HCT116 (cell line): Measurements from ENCODE around the gene BORCS8. TPM values are rescaled to one million over a fixed set of nuclear protein-coding genes. Genes with fewer than 3 reads are reported as not detected.

Experiments used
- ATAC-seq: fragments of 200-7000 bp; cut with Tn5 transposase; 2 replicates; pipeline ENCODE4 v1.9.1; 2020; ENCODE audit warnings: mild to moderate bottlenecking, moderate library complexity
- BruUV-seq: library from RNA; stranded (reverse); fragments of 400-500 nt; replicated peaks from 2 replicates; lab custom pipeline; 2021; lab: Mats Ljungman, UMichigan
- CTCF ChIA-PET: fragments of 300-600 bp; sonication (Branson Sonifier 250); formaldehyde crosslinking; loops from one replicate; lab custom pipeline; 2021; ENCODE audit warnings: antibody characterized with exemption; lab: Charles Lee
- POLR2A ChIA-PET: fragments of 300-600, 350-600 bp; sonication (Branson Sonifier 250); formaldehyde crosslinking; loops from one replicate; lab custom pipeline; 2021; ENCODE audit warnings: antibody characterized with exemption; lab: Charles Lee
- RAD21 ChIA-PET, 2 experiments: fragments of 300-600 bp; sonication (Branson Sonifier 250); formaldehyde crosslinking; loops; one replicate each; lab custom pipeline; 2023; ENCODE audit warnings: low total read pairs in 2 of 2; ENCODE audit not compliant: uncharacterized antibody in 2 of 2, unreplicated experiment in 2 of 2, low non-redundant PET in 1 of 2; lab: Charles Lee
- DNase-seq: peaks from one replicate; pipeline ENCODE4 v3.0.0-alpha.2; 2010; ENCODE audit warnings: low read depth, low spot score
- H2AFZ ChIP-seq: fragments of 200-600 bp; shearing (Covaris generic), sonication (generic); 2 replicates; pipeline ENCODE4 v1.6.1; 2017; ENCODE audit warnings: low read depth, mixed run types, mixed read lengths, antibody characterized with exemption, low read length; ENCODE audit not compliant: poor library complexity, severe bottlenecking
- H3K27ac ChIP-seq: 2 replicates; pipeline ENCODE4 v1.5.1; 2012; ENCODE audit warnings: low read depth, low read length
- H3K27me3 ChIP-seq: fragments of 200-600 bp; sonication (generic); 2 replicates; pipeline ENCODE4 v1.6.1; 2016; ENCODE audit warnings: mixed run types, low read length, mixed read lengths; ENCODE audit not compliant: insufficient read depth
- H3K36me3 ChIP-seq, 2 experiments: fragments of 200-500 bp in 1 of 2; fragments of 200-600 bp in 1 of 2; sonication (Bioruptor generic) in 1 of 2; sonication (generic) in 1 of 2; 2 replicates each; pipeline versions ENCODE4 v1.5.1 to v1.6.1; 2014 to 2016; ENCODE audit warnings: low read length in 2 of 2, inconsistent platforms in 1 of 2, mixed read lengths in 1 of 2, mixed run types in 1 of 2; ENCODE audit not compliant: insufficient read depth in 2 of 2, control insufficient read depth in 1 of 2
- H3K4me1 ChIP-seq, 2 experiments: fragments of 200-600 bp in 1 of 2; sonication (generic) in 1 of 2; 2 replicates each; pipeline versions ENCODE4 v1.5.1 to v1.6.1; 2012 to 2017; ENCODE audit warnings: low read length in 2 of 2, inconsistent platforms in 1 of 2, mild to moderate bottlenecking in 1 of 2, mixed read lengths in 1 of 2, mixed run types in 1 of 2, moderate library complexity in 1 of 2; ENCODE audit not compliant: insufficient read depth in 2 of 2, control insufficient read depth in 1 of 2
- H3K4me2 ChIP-seq: fragments of 200-600 bp; sonication (generic); 2 replicates; pipeline ENCODE4 v1.6.1; 2017; ENCODE audit warnings: mixed run types, low read length, mixed read lengths
- H3K4me3 ChIP-seq, 2 experiments: fragments of 200-600 bp in 1 of 2; sonication (generic) in 1 of 2; replicated peaks in 1 of 2; 2 replicates each; pipeline ENCODE4 v1.5.1; 2011 to 2016; ENCODE audit warnings: low read length in 2 of 2, control low read depth in 1 of 2, low read depth in 1 of 2, mild to moderate bottlenecking in 1 of 2, mixed read lengths in 1 of 2, mixed run types in 1 of 2
- H3K79me2 ChIP-seq: fragments of 200-600 bp; sonication (generic); 2 replicates; pipeline ENCODE4 v1.6.1; 2017; ENCODE audit warnings: mild to moderate bottlenecking, mixed run types, low read length, moderate library complexity, mixed read lengths; ENCODE audit not compliant: insufficient read depth
- H3K9ac ChIP-seq: fragments of 200-600 bp; sonication (generic); 2 replicates; pipeline ENCODE4 v1.6.1; 2016; ENCODE audit warnings: low read length, mixed read lengths
- H3K9me2 ChIP-seq: fragments of 200-600 bp; sonication (generic), shearing (Covaris generic); 2 replicates; pipeline ENCODE4 v1.6.1; 2017; ENCODE audit warnings: mixed run types, mild to moderate bottlenecking, moderate library complexity; ENCODE audit not compliant: insufficient read depth
- H3K9me3 ChIP-seq, 2 experiments: fragments of 200-500 bp in 1 of 2; fragments of 200-600 bp in 1 of 2; sonication (Bioruptor generic) in 1 of 2; sonication (generic) in 1 of 2; 2 replicates each; pipeline ENCODE4 v1.6.1; 2014 to 2017; ENCODE audit warnings: low read length in 2 of 2, mixed read lengths in 2 of 2, inconsistent platforms in 1 of 2, low read depth in 1 of 2, mild to moderate bottlenecking in 1 of 2, mixed run types in 1 of 2, moderate library complexity in 1 of 2; ENCODE audit not compliant: control insufficient read depth in 1 of 2, insufficient read depth in 1 of 2
- H4K20me1 ChIP-seq: fragments of 200-600 bp; sonication (generic), shearing (Covaris generic); 2 replicates; pipeline ENCODE4 v1.6.1; 2017; ENCODE audit warnings: mixed run types, mild to moderate bottlenecking, moderate library complexity; ENCODE audit not compliant: insufficient read depth
- CBX3 ChIP-seq: IDR thresholded peaks from 2 replicates; pipeline ENCODE4 v1.6.1; 2012; ENCODE audit warnings: low read depth
- CEBPB ChIP-seq: IDR thresholded peaks from 2 replicates; pipeline ENCODE4 v1.6.1; 2012; ENCODE audit warnings: low read depth
- CTCF ChIP-seq, 3 experiments: fragments of 200-600 bp in 1 of 3; sonication (generic) in 1 of 3; IDR thresholded peaks in 2 of 3; conservative IDR thresholded peaks in 1 of 3; 2 replicates each; pipeline ENCODE4 v1.5.1; 2012 to 2017; ENCODE audit warnings: low read depth in 2 of 3, low read length in 2 of 3, antibody characterized with exemption in 1 of 3, borderline replicate concordance in 1 of 3, control low read depth in 1 of 3, mild to moderate bottlenecking in 1 of 3, mixed read lengths in 1 of 3, mixed run types in 1 of 3, moderate library complexity in 1 of 3; ENCODE audit not compliant: insufficient read depth in 1 of 3
- EZH2 ChIP-seq: fragments of 200-600 bp; sonication (generic); IDR thresholded peaks from 2 replicates; pipeline ENCODE4 v1.6.1; 2017; ENCODE audit warnings: antibody characterized with exemption, mixed run types
- FOSL1 ChIP-seq: IDR thresholded peaks from 2 replicates; pipeline ENCODE4 v1.6.1; 2012; ENCODE audit warnings: low read depth
- JUND ChIP-seq: IDR thresholded peaks from 2 replicates; pipeline ENCODE4 v1.6.1; 2012
- POLR2AphosphoS5 ChIP-seq: IDR thresholded peaks from 2 replicates; pipeline ENCODE4 v1.6.1; 2011; ENCODE audit warnings: mild to moderate bottlenecking, low read depth, low read length, moderate library complexity
- RAD21 ChIP-seq: IDR thresholded peaks from 2 replicates; pipeline ENCODE4 v1.6.1; 2012; ENCODE audit warnings: low read depth, mild to moderate bottlenecking
- SIN3A ChIP-seq: IDR thresholded peaks from 2 replicates; pipeline ENCODE4 v1.6.1; 2012; ENCODE audit warnings: low read depth
- SP1 ChIP-seq: IDR thresholded peaks from 2 replicates; pipeline ENCODE4 v1.6.1; 2012; ENCODE audit warnings: low read depth
- SRF ChIP-seq: IDR thresholded peaks from 2 replicates; pipeline ENCODE4 v1.6.1; 2012; ENCODE audit warnings: low read depth
- TCF7L2 ChIP-seq: IDR thresholded peaks from 2 replicates; pipeline ENCODE4 v1.7.0; 2011; ENCODE audit warnings: borderline replicate concordance, inconsistent platforms; ENCODE audit not compliant: insufficient read depth, insufficient read length; ENCODE audit errors: extremely low read depth
- YY1 ChIP-seq: IDR thresholded peaks from 2 replicates; pipeline ENCODE4 v1.6.1; 2011; ENCODE audit warnings: low read length, low read depth, moderate library complexity, mild to moderate bottlenecking; ENCODE audit not compliant: insufficient replicate concordance; ENCODE audit errors: extremely low read depth
- ZBTB33 ChIP-seq: IDR thresholded peaks from 2 replicates; pipeline ENCODE4 v1.6.1; 2011; ENCODE audit warnings: mild to moderate bottlenecking, low read length, moderate library complexity; ENCODE audit not compliant: insufficient replicate concordance; ENCODE audit errors: extremely low read depth
- ZFX ChIP-seq: fragments of 450-650 bp; IDR thresholded peaks from 2 replicates; pipeline ENCODE4 v1.6.1; 2017
- ZNF274 ChIP-seq: fragments of 200-500 bp; sonication (Bioruptor generic); IDR thresholded peaks from 2 replicates; pipeline ENCODE4 v1.6.1; 2014; ENCODE audit warnings: mild to moderate bottlenecking, low read depth, low read length, inconsistent platforms
- intact Hi-C: fragments of 100-400 bp; cut with micrococcal nuclease; formaldehyde crosslinking; loops from 2 replicates; pipeline ENCODE4 v1.10.0; 2022
- total RNA-seq: library from RNA; stranded (reverse); gene quantifications from one replicate; pipeline ENCODE4 v1.2.1, GENCODE V29; 2021; ENCODE audit not compliant: unreplicated experiment
- TF ChIP-seq, protein P1 (sequence below): IDR thresholded peaks from 2 replicates; pipeline ENCODE4 v1.6.1; 2012
- TF ChIP-seq, protein P2 (sequence below): IDR thresholded peaks from 2 replicates; pipeline ENCODE4 v1.6.1; 2012; ENCODE audit warnings: low read depth

Gene BORCS8
- total RNA-seq, 1 experiment from 2014 or later: 17.1 TPM

DNA sequence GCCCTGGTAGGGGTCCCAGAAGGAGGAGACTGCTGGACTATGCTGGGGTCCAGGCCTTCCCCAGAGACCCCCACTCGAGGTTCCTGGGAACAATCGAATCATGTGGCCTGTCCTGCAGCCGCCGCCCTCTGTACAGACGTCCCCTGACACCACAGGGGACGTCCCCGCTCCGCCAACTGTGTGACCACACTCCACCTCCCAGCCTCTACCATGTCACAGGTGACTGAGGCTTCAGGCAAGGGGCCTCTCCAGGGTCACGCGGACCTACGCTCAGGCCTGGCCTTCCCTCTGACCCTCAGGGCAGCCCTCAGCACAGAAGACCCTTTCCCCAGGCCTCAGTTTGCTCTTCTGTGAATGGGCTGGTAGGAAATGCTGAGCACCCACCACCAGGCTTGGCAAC, 40.5 kb downstream of the BORCS8 start (continued):
- TF ChIP-seq ZBTB33 (no peak), ZFX (no peak), SIN3A (no peak), ZNF274 (no peak), POLR2AphosphoS5 (no peak), RAD21 (no peak), EZH2 (no peak)
- TF ChIP-seq, all 23 proteins: peak for 0

GRCh38 chr19:19149435-19149834, 42.5 kb downstream of the BORCS8 start:
- no peak for DNase-seq
- H2AFZ ChIP-seq: no peak overlapping the region
- H3K4me3 ChIP-seq: no peak overlapping the region
- POLR2A ChIA-PET: no interaction called here
- H4K20me1 ChIP-seq: no peaks in the 10 kb centered on the region
- no peak overlapping the region for H3K27ac ChIP-seq
- H3K9me2 ChIP-seq: no peaks in the 10 kb centered on the region
- H3K9me3 ChIP-seq: no peaks in the 10 kb centered on the region
- intact Hi-C loops: loop anchor here (5.0 kb wide), 1 partner anchor 343 kb away; no protein-coding TSS in a partner anchor
- ATAC-seq: no peak
- H3K79me2 ChIP-seq: no peaks in the 10 kb centered on the region
- RAD21 ChIA-PET: no interaction called here
- CTCF ChIA-PET: interaction anchor here (1.2 kb wide), 1 partner anchor 25 kb away, joined by 3 read pairs; no protein-coding TSS in a partner anchor
- no peak overlapping the region for H3K4me2 ChIP-seq
- H3K4me1 ChIP-seq: no peaks in the 10 kb centered on the region
- no peaks in the 10 kb centered on the region for H3K27me3 ChIP-seq
- no peaks in the 10 kb centered on the region; a peak in 2 of 4 replicates for H3K36me3 ChIP-seq
- BruUV-seq: no TSS peak
- H3K9ac ChIP-seq: no peak overlapping the region
- TF ChIP-seq ZFX: no peak
- TF ChIP-seq SRF: no peak
- no peak for TF ChIP-seq FOSL1
- TF ChIP-seq, protein P1, sequence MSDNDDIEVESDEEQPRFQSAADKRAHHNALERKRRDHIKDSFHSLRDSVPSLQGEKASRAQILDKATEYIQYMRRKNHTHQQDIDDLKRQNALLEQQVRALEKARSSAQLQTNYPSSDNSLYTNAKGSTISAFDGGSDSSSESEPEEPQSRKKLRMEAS: no peak
- no peak for TF ChIP-seq YY1
- no peak for TF ChIP-seq CBX3
- no peak for TF ChIP-seq TCF7L2
- no peak for TF ChIP-seq SIN3A
- no peak for TF ChIP-seq POLR2AphosphoS5
- TF ChIP-seq SP1: no peak
- TF ChIP-seq, protein P2, sequence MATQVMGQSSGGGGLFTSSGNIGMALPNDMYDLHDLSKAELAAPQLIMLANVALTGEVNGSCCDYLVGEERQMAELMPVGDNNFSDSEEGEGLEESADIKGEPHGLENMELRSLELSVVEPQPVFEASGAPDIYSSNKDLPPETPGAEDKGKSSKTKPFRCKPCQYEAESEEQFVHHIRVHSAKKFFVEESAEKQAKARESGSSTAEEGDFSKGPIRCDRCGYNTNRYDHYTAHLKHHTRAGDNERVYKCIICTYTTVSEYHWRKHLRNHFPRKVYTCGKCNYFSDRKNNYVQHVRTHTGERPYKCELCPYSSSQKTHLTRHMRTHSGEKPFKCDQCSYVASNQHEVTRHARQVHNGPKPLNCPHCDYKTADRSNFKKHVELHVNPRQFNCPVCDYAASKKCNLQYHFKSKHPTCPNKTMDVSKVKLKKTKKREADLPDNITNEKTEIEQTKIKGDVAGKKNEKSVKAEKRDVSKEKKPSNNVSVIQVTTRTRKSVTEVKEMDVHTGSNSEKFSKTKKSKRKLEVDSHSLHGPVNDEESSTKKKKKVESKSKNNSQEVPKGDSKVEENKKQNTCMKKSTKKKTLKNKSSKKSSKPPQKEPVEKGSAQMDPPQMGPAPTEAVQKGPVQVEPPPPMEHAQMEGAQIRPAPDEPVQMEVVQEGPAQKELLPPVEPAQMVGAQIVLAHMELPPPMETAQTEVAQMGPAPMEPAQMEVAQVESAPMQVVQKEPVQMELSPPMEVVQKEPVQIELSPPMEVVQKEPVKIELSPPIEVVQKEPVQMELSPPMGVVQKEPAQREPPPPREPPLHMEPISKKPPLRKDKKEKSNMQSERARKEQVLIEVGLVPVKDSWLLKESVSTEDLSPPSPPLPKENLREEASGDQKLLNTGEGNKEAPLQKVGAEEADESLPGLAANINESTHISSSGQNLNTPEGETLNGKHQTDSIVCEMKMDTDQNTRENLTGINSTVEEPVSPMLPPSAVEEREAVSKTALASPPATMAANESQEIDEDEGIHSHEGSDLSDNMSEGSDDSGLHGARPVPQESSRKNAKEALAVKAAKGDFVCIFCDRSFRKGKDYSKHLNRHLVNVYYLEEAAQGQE: no peak
- no peak for TF ChIP-seq CTCF (IDR thresholded peaks at IDR 0.05 in 2 of 3, conservative IDR thresholded peaks at IDR 0.05 in 1 of 3; ENCODE audit: borderline replicate concordance in 1 of 3, insufficient read depth in 1 of 3, low read depth in 2 of 3, low read length in 2 of 3)
- TF ChIP-seq JUND: no peak
- TF ChIP-seq ZNF274: no peak
- TF ChIP-seq CEBPB: no peak
